ENCODE measurements around the gene PARD3B. TPM values are rescaled to one million over a fixed set of nuclear protein-coding genes. Genes with fewer than 3 reads are reported as not detected.
"Not testable (repeated sequence)": the region's sequence is repeated elsewhere in the genome, so short reads cannot be mapped to it uniquely, and the experiment has no call there.

PARD3B gene
- total and polyA plus RNA-seq, 5 donors, result 3.0 to 18.6 (median 15.6) TPM

DNA sequence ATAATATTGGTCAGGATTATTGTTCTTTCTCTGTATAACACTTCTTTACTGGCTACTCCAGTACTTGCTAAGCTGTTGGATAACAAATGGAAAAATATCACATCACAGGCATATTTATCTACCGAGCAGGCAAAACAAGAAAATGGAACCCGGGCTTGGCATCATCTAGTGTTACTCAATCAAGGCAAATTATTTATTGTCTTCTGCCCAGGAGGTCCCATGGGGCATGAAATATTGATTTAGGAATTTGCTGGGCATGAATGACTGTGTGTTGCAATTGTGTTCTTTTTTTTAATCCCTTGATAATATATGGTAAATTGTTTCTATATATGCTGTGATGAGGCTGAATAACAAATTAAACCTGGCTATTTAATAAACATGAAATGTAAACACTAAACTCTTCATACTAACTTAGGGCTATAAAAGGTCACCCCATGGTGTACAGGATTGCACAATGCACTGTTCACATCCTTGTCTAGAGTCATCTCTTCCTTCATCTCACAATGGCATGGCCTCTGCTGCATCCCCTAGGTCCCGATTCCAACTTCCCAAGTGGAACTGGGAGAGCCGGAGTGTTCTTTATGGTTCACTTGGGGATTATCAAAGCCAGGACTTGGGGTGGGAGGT is 2.2 kb upstream of the PARD3B start:
- intact Hi-C loops (cut with DNase I), result loop anchor here in 1 of 4 donors (10.0 kb wide), 1 partner anchor 142 kb away; no protein-coding TSS in a partner anchor
- 77% methylated on average over 4 of the region's 4 CpGs for WGBS

DNA sequence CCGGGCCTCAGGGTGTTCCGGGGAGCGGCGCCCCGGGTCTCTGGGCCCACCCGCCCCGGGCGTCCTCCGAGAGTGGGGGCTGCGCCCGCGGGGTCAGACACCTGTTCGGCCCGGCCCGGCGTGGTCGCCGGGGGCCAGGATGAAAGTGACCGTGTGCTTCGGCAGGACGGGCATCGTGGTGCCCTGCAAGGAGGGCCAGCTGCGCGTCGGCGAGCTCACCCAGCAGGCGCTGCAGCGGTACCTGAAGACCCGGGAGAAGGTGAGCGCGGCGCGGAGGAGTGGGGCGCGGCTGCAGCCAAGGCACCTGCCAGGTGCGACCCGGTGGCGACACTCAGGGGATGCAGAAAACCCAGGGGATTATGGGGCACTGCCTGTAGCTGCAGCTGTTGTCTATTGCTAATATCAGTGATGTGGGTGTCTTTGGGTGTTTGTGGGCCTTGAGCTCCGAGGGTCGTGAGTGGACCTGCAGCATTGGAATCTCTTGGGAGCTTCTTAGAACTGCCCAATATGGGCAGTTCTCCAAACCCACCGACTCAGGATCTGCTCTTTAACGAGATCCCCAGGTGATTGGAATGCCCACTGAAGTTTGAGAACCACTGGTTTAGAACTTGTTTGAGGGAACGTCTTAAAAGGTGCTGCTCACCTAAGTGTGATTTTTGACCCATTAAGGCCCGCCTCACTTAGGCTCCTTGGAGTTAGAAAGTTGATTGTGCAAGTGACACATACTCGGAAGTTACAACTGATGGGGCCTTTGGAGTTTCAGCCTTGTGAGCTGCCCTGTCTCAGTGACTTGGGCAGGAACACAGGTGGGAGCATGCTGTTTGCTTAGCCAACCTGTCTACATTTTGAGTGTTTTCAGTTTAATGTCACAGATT is 823 bp downstream of the PARD3B start:
- peak; percentile 7 to 43 for ATAC-seq
- Histone ChIP-seq H3K9me3 (ENCODE audit: control insufficient read depth, low read length) (no peaks in the 10 kb centered on the region), H3K27ac (ENCODE audit: low read length) (peak overlapping the region; percentile 61), H3K27me3 (ENCODE audit: control insufficient read depth, insufficient read depth) (no peaks in the 10 kb centered on the region), H3K4me1 (ENCODE audit: control insufficient read depth, insufficient read depth, low read length) (peaks cover 3% of the 10 kb centered on the region), H3K4me3 (ENCODE audit: low read length) (peak overlapping the region; percentile 99)
- peak in 1 of 3 donors; percentile 20 for DNase-seq
- intact Hi-C loops (cut with DNase I), result loop anchor here in 1 of 4 donors (10.0 kb wide), 1 partner anchor 139 kb away; no protein-coding TSS in a partner anchor
- WGBS, result 3% methylated on average over 45 of the region's 45 CpGs

More for the DNA sequence above, 2.2 kb upstream of the PARD3B start:
- Histone ChIP-seq H3K27me3 (ENCODE audit: control insufficient read depth, insufficient read depth) (no peaks in the 10 kb centered on the region), H3K4me3 (ENCODE audit: low read length) (no peak overlapping the region), H3K27ac (ENCODE audit: low read length) (no peak overlapping the region), H3K9me3 (ENCODE audit: control insufficient read depth, low read length) (no peaks in the 10 kb centered on the region), H3K4me1 (ENCODE audit: control insufficient read depth, insufficient read depth, low read length) (no peaks in the 10 kb centered on the region)
- ATAC-seq (no peak), DNase-seq (no peak)

GRCh38 chr2:204550751-204551511 is 5.7 kb downstream of the PARD3B start:
- Histone ChIP-seq H3K27me3 (ENCODE audit: control insufficient read depth, insufficient read depth) (no peaks in the 10 kb centered on the region), H3K27ac (ENCODE audit: low read length) (peak overlapping the region; percentile 52), H3K4me1 (ENCODE audit: control insufficient read depth, insufficient read depth, low read length) (peaks cover 7% of the 10 kb centered on the region), H3K4me3 (ENCODE audit: low read length) (no peak overlapping the region), H3K9me3 (ENCODE audit: control insufficient read depth, low read length) (no peaks in the 10 kb centered on the region)
- 54% methylated on average over 3 of the region's 3 CpGs for WGBS
- DNase-seq (no peak), ATAC-seq (peak in 1 of 2 donors; percentile 37)
- intact Hi-C loops (cut with DNase I), result no loop called here

DNA sequence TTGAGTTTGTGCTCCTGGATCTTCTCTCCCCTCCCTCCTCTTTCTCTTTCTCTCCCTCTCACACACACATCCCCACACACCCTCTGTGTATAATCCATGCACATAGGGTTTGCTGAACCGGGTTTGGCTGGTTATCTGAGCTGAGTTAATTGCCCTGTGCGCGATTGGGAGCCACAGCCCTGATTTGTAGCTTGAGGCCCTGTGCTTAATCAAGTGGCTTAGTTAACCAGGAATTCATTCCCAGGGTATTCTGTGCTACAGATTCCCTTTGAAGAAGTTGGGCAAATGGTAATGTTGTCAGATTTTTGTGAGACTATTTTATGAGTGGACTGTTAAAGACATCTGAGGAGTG is 6.2 kb downstream of the PARD3B start:
- Histone ChIP-seq H3K4me3 (ENCODE audit: low read length) (no peak overlapping the region), H3K27me3 (ENCODE audit: control insufficient read depth, insufficient read depth) (no peaks in the 10 kb centered on the region), H3K27ac (ENCODE audit: low read length) (no peak overlapping the region), H3K4me1 (ENCODE audit: control insufficient read depth, insufficient read depth, low read length) (peaks cover 7% of the 10 kb centered on the region), H3K9me3 (ENCODE audit: control insufficient read depth, low read length) (no peaks in the 10 kb centered on the region)
- DNase-seq (no peak), ATAC-seq (no peak)
- intact Hi-C loops (cut with DNase I), result no loop called here
- WGBS, result 67% methylated on average over 3 of the region's 3 CpGs

DNA sequence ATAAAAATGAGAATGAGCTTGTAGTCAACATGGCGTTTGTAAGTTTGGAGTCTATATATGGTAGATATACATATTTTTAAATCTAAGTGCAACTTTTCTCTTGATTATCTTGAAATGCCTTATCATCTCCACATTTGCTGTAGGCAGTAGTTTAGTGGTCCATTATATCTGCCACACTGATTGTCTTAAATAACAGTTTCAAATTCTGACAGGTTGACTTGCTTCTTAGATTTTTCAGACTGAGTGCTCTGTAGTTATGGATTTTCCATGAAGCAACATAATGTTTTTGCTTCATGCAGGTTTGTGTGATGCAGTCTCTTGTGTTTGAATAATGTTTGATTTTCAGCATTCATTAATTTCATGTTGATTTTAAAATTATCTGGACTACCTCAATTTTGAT is 12.3 kb downstream of the PARD3B start:
- 95% methylated on average over 1 of the region's 1 CpG for WGBS
- H3K4me3 ChIP-seq (ENCODE audit: low read length), result no peak overlapping the region
- intact Hi-C loops (cut with DNase I), result no loop called here
- H3K27ac ChIP-seq (ENCODE audit: low read length), result no peak overlapping the region
- H3K4me1 ChIP-seq (ENCODE audit: control insufficient read depth, insufficient read depth, low read length), result no peaks in the 10 kb centered on the region
- ATAC-seq, result no peak
- no peaks in the 10 kb centered on the region for H3K27me3 ChIP-seq (ENCODE audit: control insufficient read depth, insufficient read depth)
- H3K9me3 ChIP-seq (ENCODE audit: control insufficient read depth, low read length), result no peaks in the 10 kb centered on the region
- no peak for DNase-seq

- H3K27ac ChIP-seq (ENCODE audit: low read length); intact Hi-C loops (cut with DNase I); H3K4me3 ChIP-seq (ENCODE audit: low read length); DNase-seq; H3K27me3 ChIP-seq (ENCODE audit: control insufficient read depth, insufficient read depth); H3K9me3 ChIP-seq (ENCODE audit: control insufficient read depth, low read length); ATAC-seq; H3K4me1 ChIP-seq (ENCODE audit: control insufficient read depth, insufficient read depth, low read length): not testable (repeated sequence)
Measured at GRCh38 chr2:204559358-204559757, 14.1 kb downstream of the PARD3B start.

- Histone ChIP-seq H3K9me3 (ENCODE audit: control insufficient read depth, low read length) (no peaks in the 10 kb centered on the region), H3K27ac (ENCODE audit: low read length) (no peak overlapping the region), H3K27me3 (ENCODE audit: control insufficient read depth, insufficient read depth) (no peaks in the 10 kb centered on the region), H3K4me1 (ENCODE audit: control insufficient read depth, insufficient read depth, low read length) (peaks cover 1% of the 10 kb centered on the region), H3K4me3 (ENCODE audit: low read length) (no peak overlapping the region)
- DNase-seq (no peak), ATAC-seq (no peak)
- 96% methylated on average over 3 of the region's 3 CpGs for WGBS
- intact Hi-C loops (cut with DNase I), result no loop called here
Measured at GRCh38 chr2:204560902-204561301, 15.6 kb downstream of the PARD3B start.

GRCh38 chr2:204561771-204562170 is 16.5 kb downstream of the PARD3B start:
- ATAC-seq (no peak), DNase-seq (no peak)
- Histone ChIP-seq H3K27ac (ENCODE audit: low read length) (no peak overlapping the region), H3K4me1 (ENCODE audit: control insufficient read depth, insufficient read depth, low read length) (peaks cover 1% of the 10 kb centered on the region), H3K4me3 (ENCODE audit: low read length) (no peak overlapping the region), H3K9me3 (ENCODE audit: control insufficient read depth, low read length) (no peaks in the 10 kb centered on the region), H3K27me3 (ENCODE audit: control insufficient read depth, insufficient read depth) (no peaks in the 10 kb centered on the region)
- WGBS, result 96% methylated on average over 8 of the region's 8 CpGs
- intact Hi-C loops (cut with DNase I), result no loop called here

DNA sequence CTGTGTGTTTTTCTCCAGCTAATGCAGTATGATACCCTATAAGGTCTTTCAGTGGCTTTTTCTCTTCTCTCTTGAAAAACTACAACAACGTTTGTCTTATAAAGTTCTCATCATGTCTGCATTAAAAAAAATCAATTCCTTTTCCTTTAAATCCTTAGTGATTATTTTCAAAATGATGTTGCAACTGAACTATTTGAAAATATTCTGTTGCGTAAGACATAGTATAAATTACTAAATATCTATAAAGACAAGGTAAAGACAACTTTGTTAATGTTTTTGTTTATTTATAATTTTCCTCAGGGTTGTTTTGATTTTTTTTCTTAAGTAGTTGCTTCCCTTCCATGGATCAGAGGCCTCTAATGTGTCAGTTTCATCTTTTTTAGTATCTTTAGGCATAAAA is 21.2 kb downstream of the PARD3B start:
- Histone ChIP-seq H3K4me1 (ENCODE audit: control insufficient read depth, insufficient read depth, low read length) (peaks cover 1% of the 10 kb centered on the region), H3K27ac (ENCODE audit: low read length) (no peak overlapping the region), H3K27me3 (ENCODE audit: control insufficient read depth, insufficient read depth) (no peaks in the 10 kb centered on the region), H3K9me3 (ENCODE audit: control insufficient read depth, low read length) (no peaks in the 10 kb centered on the region), H3K4me3 (ENCODE audit: low read length) (no peak overlapping the region)
- intact Hi-C loops (cut with DNase I), result no loop called here
- 64% methylated on average over 2 of the region's 2 CpGs for WGBS
- ATAC-seq, result no peak
- DNase-seq, result no peak

- H3K4me1 ChIP-seq (ENCODE audit: control insufficient read depth, insufficient read depth, low read length), result no peaks in the 10 kb centered on the region
- intact Hi-C loops (cut with DNase I), result no loop called here
- WGBS, result 93% methylated on average over 1 of the region's 1 CpG
- DNase-seq (no peak), ATAC-seq (no peak)
- H3K27me3 ChIP-seq (ENCODE audit: control insufficient read depth, insufficient read depth), result no peaks in the 10 kb centered on the region
- H3K4me3 ChIP-seq (ENCODE audit: low read length), result no peak overlapping the region
- no peaks in the 10 kb centered on the region for H3K9me3 ChIP-seq (ENCODE audit: control insufficient read depth, low read length)
- no peak overlapping the region for H3K27ac ChIP-seq (ENCODE audit: low read length)
Measured at GRCh38 chr2:204570421-204570820, 25.1 kb downstream of the PARD3B start.

- Histone ChIP-seq H3K27ac (ENCODE audit: low read length) (no peak overlapping the region), H3K4me3 (ENCODE audit: low read length) (no peak overlapping the region), H3K4me1 (ENCODE audit: control insufficient read depth, insufficient read depth, low read length) (no peaks in the 10 kb centered on the region), H3K27me3 (ENCODE audit: control insufficient read depth, insufficient read depth) (no peaks in the 10 kb centered on the region), H3K9me3 (ENCODE audit: control insufficient read depth, low read length) (no peaks in the 10 kb centered on the region)
- WGBS, result 65% methylated on average over 2 of the region's 2 CpGs
- ATAC-seq (no peak), DNase-seq (no peak)
- intact Hi-C loops (cut with DNase I), result no loop called here
Measured at GRCh38 chr2:204571041-204571440, 25.8 kb downstream of the PARD3B start.

All from right cardiac atrium (tissue), 5 donors.